HG03097 (cell line): ENCODE measurements around the gene CFAP161.
"Not testable (repeated sequence)": the region's sequence is repeated elsewhere in the genome, so short reads cannot be mapped to it uniquely, and the experiment has no call there.

ENCODE experiments used
- ATAC-seq: cut with Tn5 transposase; IDR thresholded peaks from one replicate; pipeline ENCODE4 v1.9.1; 2021; ENCODE audit not compliant: unreplicated experiment, low FRiP score

The CFAP161 gene

GRCh38 chr15:81157195-81157938 lies 23.3 kb downstream of the CFAP161 start:
- no peak for ATAC-seq

- ATAC-seq, result no peak
These were observed 23.8 kb downstream of the CFAP161 start for GRCh38 chr15:81157939-81158223.

- not testable (repeated sequence) for ATAC-seq
These were observed 24.5 kb downstream of the CFAP161 start for GRCh38 chr15:81158561-81158960.

GRCh38 chr15:81160312-81161159 lies 26.5 kb downstream of the CFAP161 start:
- ATAC-seq, result no peak

- ATAC-seq, result no peak
These were observed 27.1 kb downstream of the CFAP161 start for GRCh38 chr15:81161160-81161673.

GRCh38 chr15:81161851-81162250 lies 27.8 kb downstream of the CFAP161 start:
- ATAC-seq, result no peak

- ATAC-seq, result no peak
These were observed 30.1 kb downstream of the CFAP161 start for GRCh38 chr15:81163961-81164800.

- no peak for ATAC-seq
These were observed 31.5 kb downstream of the CFAP161 start for GRCh38 chr15:81165535-81165934.

- no peak for ATAC-seq
These were observed 32.7 kb downstream of the CFAP161 start for GRCh38 chr15:81166636-81167305.

GRCh38 chr15:81168131-81168526 lies 34.1 kb downstream of the CFAP161 start:
- no peak for ATAC-seq

- no peak for ATAC-seq
These were observed 34.6 kb downstream of the CFAP161 start for GRCh38 chr15:81168644-81169043.

- no peak for ATAC-seq
These were observed 36.4 kb downstream of the CFAP161 start for GRCh38 chr15:81170511-81170910.

GRCh38 chr15:81171286-81171685 lies 37.2 kb downstream of the CFAP161 start:
- ATAC-seq, result no peak

GRCh38 chr15:81174125-81174791 lies 40.2 kb downstream of the CFAP161 start:
- no peak for ATAC-seq

- no peak for ATAC-seq
These were observed 40.8 kb downstream of the CFAP161 start for GRCh38 chr15:81174792-81175327.

- no peak for ATAC-seq
These were observed 41.4 kb downstream of the CFAP161 start for GRCh38 chr15:81175496-81175895.

- ATAC-seq, result no peak
These were observed 42.3 kb downstream of the CFAP161 start for GRCh38 chr15:81176291-81176893.

GRCh38 chr15:81178365-81178764 lies 44.3 kb downstream of the CFAP161 start:
- ATAC-seq, result no peak

GRCh38 chr15:81181220-81181619 lies 47.1 kb downstream of the CFAP161 start:
- ATAC-seq, result no peak
